Endothelial cell of umbilical vein (primary cell): ENCODE measurements around the gene RAB21. TPM values are rescaled to one million over a fixed set of nuclear protein-coding genes. Genes with fewer than 3 reads are reported as not detected.
A peak's percentile ranks its signal among the peaks of the same experiment; 100 is the strongest.

ENCODE experiments used
- BruUV-seq: library from RNA; stranded (reverse); fragments of 400-500 nt; replicated peaks from 2 replicates; lab custom pipeline; 2021; lab: Mats Ljungman, UMichigan
- CTCF ChIA-PET: fragments of 300-600, 350-600 bp; sonication (Branson Sonifier 250); formaldehyde crosslinking; loops from one replicate; lab custom pipeline; 2021; ENCODE audit warnings: antibody characterized with exemption, inconsistent platforms; lab: Charles Lee
- POLR2A ChIA-PET: fragments of 300-600, 350-600 bp; sonication (Branson Sonifier 250); formaldehyde crosslinking; loops from one replicate; lab custom pipeline; 2021; ENCODE audit warnings: antibody characterized with exemption, inconsistent platforms; lab: Charles Lee
- DNase-seq: peaks from one replicate; pipeline ENCODE4 v3.0.0-alpha.2; 2011; ENCODE audit warnings: low read depth, low spot score
- FAIRE-seq: peaks from 2 replicates; lab custom pipeline; 2011; peaks lifted over from hg19 to GRCh38; lab: Jason Lieb, UNC
- H2AFZ ChIP-seq: 2 replicates; pipeline ENCODE4 v1.6.0; 2012; ENCODE audit warnings: low read depth, low read length, control low read depth, inconsistent platforms
- H3K27ac ChIP-seq: 2 replicates; pipeline ENCODE4 v1.5.1; 2011; ENCODE audit warnings: low read depth, mild to moderate bottlenecking, control low read depth, low read length, moderate library complexity; ENCODE audit not compliant: insufficient read depth
- H3K27me3 ChIP-seq, 2 experiments: 2 replicates each; pipeline versions ENCODE4 v1.6.0 to v1.6.1; 2011; ENCODE audit warnings: low read length in 2 of 2, mixed read lengths in 1 of 2; ENCODE audit not compliant: control insufficient read depth in 2 of 2, insufficient read depth in 2 of 2
- H3K36me3 ChIP-seq, 2 experiments: 2 replicates in 1 of 2; 3 replicates in 1 of 2; pipeline ENCODE4 v1.5.1; 2011; ENCODE audit warnings: low read length in 2 of 2, mild to moderate bottlenecking in 1 of 2, moderate library complexity in 1 of 2; ENCODE audit not compliant: control insufficient read depth in 2 of 2, insufficient read depth in 2 of 2; ENCODE audit errors: extremely low read depth in 1 of 2
- H3K4me1 ChIP-seq: 3 replicates; pipeline ENCODE4 v1.5.1; 2011; ENCODE audit warnings: mild to moderate bottlenecking, low read length; ENCODE audit not compliant: control insufficient read depth, insufficient read depth; ENCODE audit errors: extremely low read depth
- H3K4me2 ChIP-seq: 2 replicates; pipeline ENCODE4 v1.6.1; 2011; ENCODE audit warnings: low read length, control low read depth, mixed read lengths; ENCODE audit not compliant: insufficient read depth
- H3K4me3 ChIP-seq, 3 experiments: fragments of 200-600 bp in 1 of 3; sonication (generic), shearing (Covaris generic) in 1 of 3; replicated peaks in 1 of 3; 2 replicates each; pipeline ENCODE4 v1.5.1; 2011 to 2016; ENCODE audit warnings: control low read depth in 3 of 3, low read length in 3 of 3, mild to moderate bottlenecking in 2 of 3, inconsistent platforms in 1 of 3, low read depth in 1 of 3, moderate library complexity in 1 of 3; ENCODE audit not compliant: insufficient read depth in 1 of 3
- H3K79me2 ChIP-seq: 2 replicates; pipeline ENCODE4 v1.6.0; 2012; ENCODE audit warnings: low read length, inconsistent platforms; ENCODE audit not compliant: control insufficient read depth, insufficient read depth
- H3K9ac ChIP-seq: replicated peaks from 2 replicates; pipeline ENCODE3; 2011; ENCODE audit warnings: low read length, control low read depth; ENCODE audit not compliant: insufficient read depth; ENCODE audit errors: extremely low read depth
- H3K9me1 ChIP-seq: replicated peaks from 3 replicates; pipeline ENCODE4 v1.6.0; 2011; ENCODE audit warnings: mild to moderate bottlenecking, low read length; ENCODE audit not compliant: control insufficient read depth, insufficient read depth; ENCODE audit errors: extremely low read depth
- H3K9me3 ChIP-seq: replicated peaks from 2 replicates; pipeline ENCODE4 v1.5.1; 2012; ENCODE audit warnings: low read length, inconsistent platforms; ENCODE audit not compliant: control insufficient read depth, insufficient read depth
- H4K20me1 ChIP-seq: replicated peaks from 2 replicates; pipeline ENCODE3; 2011; ENCODE audit warnings: mild to moderate bottlenecking, low read length; ENCODE audit not compliant: control insufficient read depth, insufficient read depth; ENCODE audit errors: extremely low read depth
- FOS ChIP-seq: IDR thresholded peaks from 2 replicates; pipeline ENCODE4 v1.6.1; 2011; ENCODE audit warnings: mild to moderate bottlenecking, low read length, moderate library complexity, borderline replicate concordance; ENCODE audit not compliant: insufficient read depth
- GATA2 ChIP-seq: IDR thresholded peaks from 2 replicates; pipeline ENCODE4 v1.7.0; 2011; ENCODE audit warnings: low read depth, mild to moderate bottlenecking, moderate library complexity, mixed read lengths, low read length; ENCODE audit not compliant: insufficient read length, insufficient read depth
- JUN ChIP-seq: IDR thresholded peaks from 2 replicates; pipeline ENCODE4 v1.6.1; 2011; ENCODE audit warnings: borderline replicate concordance, low read depth; ENCODE audit not compliant: insufficient read length, insufficient read depth
- POLR2A ChIP-seq: IDR thresholded peaks from 2 replicates; pipeline ENCODE4 v1.6.1; 2012; ENCODE audit warnings: low read depth, mild to moderate bottlenecking, control low read depth, low read length
- POLR2AphosphoS5 ChIP-seq: IDR thresholded peaks from 2 replicates; pipeline ENCODE4 v1.6.1; 2012; ENCODE audit warnings: low read depth, mild to moderate bottlenecking, control low read depth, low read length, moderate library complexity; ENCODE audit not compliant: insufficient read depth
- dilution Hi-C: fragments of 300-500 bp; cut with MboI; formaldehyde crosslinking; loops from one replicate; pipeline ENCODE4 v1.15.0; 2019; ENCODE audit warnings: low sequenced_read_pairs; ENCODE audit not compliant: extremely low pct_ligation_motif_present
- intact Hi-C: fragments of 100-400 bp; cut with micrococcal nuclease; formaldehyde crosslinking; loops from one replicate; pipeline ENCODE4 v1.10.0; 2022
- polyA plus RNA-seq, 4 experiments: library from polyadenylated mRNA; depleted of rRNA in 3 of 4; stranded (reverse) in 3 of 4; unstranded in 1 of 4; fragments of >200 nt; gene quantifications; 2 replicates each; pipeline versions ENCODE4 v1.2.1 to v1.2.3, GENCODE V29; 2011 to 2012; ENCODE audit warnings: missing spikeins in 1 of 4
- total RNA-seq: library from RNA; stranded (reverse); gene quantifications from 2 replicates; pipeline ENCODE4 v1.2.3, GENCODE V29; 2021
- TF ChIP-seq, protein P1 (sequence below), 2 donors: IDR thresholded peaks; 1 replicate in 1 of 2; 2 replicates in 1 of 2; pipeline ENCODE4 v1.5.1; 2011; ENCODE audit warnings: low read length in 2 of 2, mild to moderate bottlenecking in 2 of 2, moderate library complexity in 2 of 2, control low read depth in 1 of 2, inconsistent platforms in 1 of 2, low read depth in 1 of 2; ENCODE audit not compliant: insufficient read depth in 1 of 2; ENCODE audit errors: extremely low read depth in 1 of 2

Gene RAB21
- total and polyA plus RNA-seq, 2 donors (not counting 3 experiments of a cell fraction or from before 2014, with no cell fraction given): 1.8 to 49.6 TPM

DNA sequence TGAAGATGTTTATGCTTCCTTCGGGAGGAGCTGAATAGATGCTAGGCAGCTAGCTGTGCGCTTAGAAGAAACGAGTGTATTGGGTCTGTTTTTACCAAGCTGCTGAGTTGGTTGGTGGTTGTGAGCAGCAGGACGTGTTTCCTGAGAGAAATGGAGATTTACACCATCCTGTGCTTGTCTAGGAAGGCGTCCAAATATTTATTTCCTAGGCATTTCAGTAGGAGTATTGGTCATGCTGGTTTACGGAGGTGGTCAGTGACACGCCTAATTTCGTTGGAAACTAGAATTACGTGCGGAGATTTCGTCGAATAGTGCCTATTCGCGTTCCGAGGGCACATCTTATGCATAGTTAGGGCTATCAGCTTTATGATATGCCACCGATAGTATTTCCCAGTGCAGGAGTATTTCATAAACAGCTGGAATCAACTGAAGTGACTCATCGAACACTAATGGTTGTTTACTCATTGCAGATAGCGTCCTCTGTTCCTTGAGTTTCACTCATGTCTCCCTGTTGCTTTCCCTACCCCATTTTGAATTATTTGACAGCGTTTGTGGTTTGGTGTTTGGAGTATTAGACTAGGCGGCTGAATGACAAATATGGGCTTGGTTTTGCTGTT, 85.7 kb downstream of the RAB21 start:
- H4K20me1 ChIP-seq: no peaks in the 10 kb centered on the region
- peak overlapping the region; percentile 98 for H3K9ac ChIP-seq
- CTCF ChIA-PET: interaction anchor here (1.0 to 3.0 kb wide), 5 partner anchors 9 to 86 kb away, joined by 3 to 24 read pairs (median 3); partner anchors contain the start of gene RAB21
- H3K27ac ChIP-seq: peak overlapping the region; percentile 94
- H3K9me3 ChIP-seq: no peaks in the 10 kb centered on the region
- no TSS peak for BruUV-seq
- intact Hi-C loops (loop anchor here (2.0 kb wide), 1 partner anchor 98 kb away; the partner anchor contains the start of gene TPH2), dilution Hi-C loops (no loop called here)
- DNase-seq (peak; percentile 92), FAIRE-seq (peak; percentile 79)
- no peaks in the 10 kb centered on the region for H3K9me1 ChIP-seq
- no peaks in the 10 kb centered on the region for H3K36me3 ChIP-seq
- peak overlapping the region; percentile 27 for H2AFZ ChIP-seq
- H3K4me3 ChIP-seq: peak overlapping the region; percentile 45 to 87 (median 71)
- POLR2A ChIA-PET: interaction anchor here (1.0 kb wide), 1 partner anchor 86 kb away, joined by 3 read pairs; no protein-coding TSS in a partner anchor
- peaks cover 10% of the 10 kb centered on the region for H3K4me1 ChIP-seq
- H3K79me2 ChIP-seq: peaks cover 41% of the 10 kb centered on the region
- no peaks in the 10 kb centered on the region for H3K27me3 ChIP-seq
- peak overlapping the region; percentile 76 for H3K4me2 ChIP-seq
- TF ChIP-seq JUN (peak; percentile 89), FOS (peak; percentile 75), POLR2A (no peak)

DNA sequence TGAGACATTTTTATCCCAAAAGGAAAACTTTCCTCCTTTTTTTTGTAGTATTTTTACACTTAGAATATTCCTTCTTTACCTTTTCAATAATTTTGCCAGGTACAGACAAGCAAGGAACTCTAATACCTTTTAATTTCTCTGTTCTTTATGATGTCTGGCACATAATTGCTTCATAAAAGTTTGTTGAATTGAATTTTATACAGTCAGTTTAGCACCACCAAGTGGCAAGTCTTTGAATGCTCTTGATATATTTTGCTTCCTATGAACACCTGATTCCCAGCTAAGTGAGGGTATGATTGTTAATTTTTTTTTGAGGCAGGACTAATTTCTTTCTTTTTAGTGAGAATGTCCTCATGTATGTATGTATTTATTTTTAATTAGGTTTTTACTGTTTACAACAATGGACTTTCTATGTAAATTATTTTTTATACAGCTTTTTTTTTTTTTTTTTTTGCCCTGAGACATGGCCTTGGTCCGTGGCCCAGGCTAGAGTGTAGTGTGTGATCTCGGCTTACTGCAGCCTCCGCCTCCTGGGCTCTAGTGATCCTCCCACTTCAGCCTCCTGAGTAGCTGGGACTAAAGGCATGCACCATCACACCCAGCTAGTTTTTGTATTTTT, 91.8 kb downstream of the RAB21 start:
- CTCF ChIA-PET: interaction anchor here (0.6 to 7.2 kb wide), 24 partner anchors 9 to 204 kb away, joined by 3 to 115 read pairs (median 5); partner anchors contain the start of gene TPH2
- Histone ChIP-seq H3K9me3 (no peaks in the 10 kb centered on the region), H3K79me2 (peaks cover 72% of the 10 kb centered on the region), H3K4me2 (no peak overlapping the region), H3K36me3 (no peaks in the 10 kb centered on the region), H4K20me1 (no peaks in the 10 kb centered on the region), H3K9me1 (no peaks in the 10 kb centered on the region), H3K4me1 (peaks cover under 1% of the 10 kb centered on the region), H3K27me3 (no peaks in the 10 kb centered on the region), H3K27ac (no peak overlapping the region), H3K4me3 (no peak overlapping the region), H2AFZ (no peak overlapping the region), H3K9ac (no peak overlapping the region)
- dilution Hi-C loops: no loop called here
- intact Hi-C loops: loop anchor here (1.0 kb wide), 1 partner anchor 66 kb away; no protein-coding TSS in a partner anchor
- no peak for FAIRE-seq
- no TSS peak for BruUV-seq
- POLR2A ChIA-PET: interaction anchor here (0.7 to 1.1 kb wide), 2 partner anchors 66 to 92 kb away, joined by 3 to 4 read pairs; partner anchors contain the start of gene RAB21
- DNase-seq: peak; percentile 54
- TF ChIP-seq FOS (no peak), POLR2AphosphoS5 (no peak), GATA2 (no peak)
- TF ChIP-seq, protein P1, sequence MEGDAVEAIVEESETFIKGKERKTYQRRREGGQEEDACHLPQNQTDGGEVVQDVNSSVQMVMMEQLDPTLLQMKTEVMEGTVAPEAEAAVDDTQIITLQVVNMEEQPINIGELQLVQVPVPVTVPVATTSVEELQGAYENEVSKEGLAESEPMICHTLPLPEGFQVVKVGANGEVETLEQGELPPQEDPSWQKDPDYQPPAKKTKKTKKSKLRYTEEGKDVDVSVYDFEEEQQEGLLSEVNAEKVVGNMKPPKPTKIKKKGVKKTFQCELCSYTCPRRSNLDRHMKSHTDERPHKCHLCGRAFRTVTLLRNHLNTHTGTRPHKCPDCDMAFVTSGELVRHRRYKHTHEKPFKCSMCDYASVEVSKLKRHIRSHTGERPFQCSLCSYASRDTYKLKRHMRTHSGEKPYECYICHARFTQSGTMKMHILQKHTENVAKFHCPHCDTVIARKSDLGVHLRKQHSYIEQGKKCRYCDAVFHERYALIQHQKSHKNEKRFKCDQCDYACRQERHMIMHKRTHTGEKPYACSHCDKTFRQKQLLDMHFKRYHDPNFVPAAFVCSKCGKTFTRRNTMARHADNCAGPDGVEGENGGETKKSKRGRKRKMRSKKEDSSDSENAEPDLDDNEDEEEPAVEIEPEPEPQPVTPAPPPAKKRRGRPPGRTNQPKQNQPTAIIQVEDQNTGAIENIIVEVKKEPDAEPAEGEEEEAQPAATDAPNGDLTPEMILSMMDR (IDR thresholded peaks at IDR 0.05; ENCODE audit: extremely low read depth in 1 of 2, insufficient read depth in 1 of 2, low read depth in 1 of 2, low read length in 2 of 2): peak; percentile 9 to 45
